ENCODE results near the gene PBRM1.

Gene PBRM1

GRCh38 chr3:52504977-52505376 is 180.7 kb downstream of the PBRM1 start:
- H3K27ac ChIP-seq, result no peak overlapping the region
- no peak for TF ChIP-seq CTCF (IDR thresholded peaks at IDR 0.05)
- H3K27me3 ChIP-seq (ENCODE audit: control insufficient read depth, insufficient read depth, low read length), result no peaks in the 10 kb centered on the region
- no peaks in the 10 kb centered on the region for H3K79me2 ChIP-seq
- H3K4me2 ChIP-seq (ENCODE audit: low read length), result no peak overlapping the region
- H3K9ac ChIP-seq, result no peak overlapping the region
- no peak overlapping the region for H2AFZ ChIP-seq
- H3K4me1 ChIP-seq, result no peaks in the 10 kb centered on the region
- no peak overlapping the region for H3K4me3 ChIP-seq (ENCODE audit: low read depth, low read length)
- no peaks in the 10 kb centered on the region for H3K36me3 ChIP-seq (ENCODE audit: control insufficient read depth, insufficient read depth, low read length)
- H3K9me3 ChIP-seq (ENCODE audit: control insufficient read depth, low read length), result no peaks in the 10 kb centered on the region

- Histone ChIP-seq H3K36me3 (ENCODE audit: control insufficient read depth, insufficient read depth, low read length) (no peaks in the 10 kb centered on the region), H3K4me3 (ENCODE audit: low read depth, low read length) (no peak overlapping the region), H3K4me2 (ENCODE audit: low read length) (no peak overlapping the region), H3K27me3 (ENCODE audit: control insufficient read depth, insufficient read depth, low read length) (no peaks in the 10 kb centered on the region), H3K4me1 (no peaks in the 10 kb centered on the region), H3K9ac (no peak overlapping the region), H3K9me3 (ENCODE audit: control insufficient read depth, low read length) (no peaks in the 10 kb centered on the region), H2AFZ (no peak overlapping the region), H3K79me2 (no peaks in the 10 kb centered on the region), H3K27ac (no peak overlapping the region)
- TF ChIP-seq CTCF (IDR thresholded peaks at IDR 0.05), result no peak
Observed at GRCh38 chr3:52503788-52504424, 181.8 kb downstream of the PBRM1 start.

- H3K79me2 ChIP-seq, result no peaks in the 10 kb centered on the region
- no peak overlapping the region for H2AFZ ChIP-seq
- H3K4me3 ChIP-seq (ENCODE audit: low read depth, low read length), result no peak overlapping the region
- H3K36me3 ChIP-seq (ENCODE audit: control insufficient read depth, insufficient read depth, low read length), result no peaks in the 10 kb centered on the region
- H3K27me3 ChIP-seq (ENCODE audit: control insufficient read depth, insufficient read depth, low read length), result no peaks in the 10 kb centered on the region
- H3K4me1 ChIP-seq, result no peaks in the 10 kb centered on the region
- no peaks in the 10 kb centered on the region for H3K9me3 ChIP-seq (ENCODE audit: control insufficient read depth, low read length)
- H3K27ac ChIP-seq, result no peak overlapping the region
- no peak overlapping the region for H3K4me2 ChIP-seq (ENCODE audit: low read length)
- TF ChIP-seq CTCF (IDR thresholded peaks at IDR 0.05), result no peak
- no peak overlapping the region for H3K9ac ChIP-seq
Observed at GRCh38 chr3:52502808-52503350, 182.8 kb downstream of the PBRM1 start.

- TF ChIP-seq CTCF (IDR thresholded peaks at IDR 0.05), result no peak
- no peaks in the 10 kb centered on the region for H3K9me3 ChIP-seq (ENCODE audit: control insufficient read depth, low read length)
- H3K4me1 ChIP-seq, result no peaks in the 10 kb centered on the region
- H3K79me2 ChIP-seq, result no peaks in the 10 kb centered on the region
- no peaks in the 10 kb centered on the region for H3K27me3 ChIP-seq (ENCODE audit: control insufficient read depth, insufficient read depth, low read length)
- no peak overlapping the region for H3K4me3 ChIP-seq (ENCODE audit: low read depth, low read length)
- no peak overlapping the region for H3K9ac ChIP-seq
- no peak overlapping the region for H3K27ac ChIP-seq
- no peak overlapping the region for H3K4me2 ChIP-seq (ENCODE audit: low read length)
- H3K36me3 ChIP-seq (ENCODE audit: control insufficient read depth, insufficient read depth, low read length), result no peaks in the 10 kb centered on the region
- H2AFZ ChIP-seq, result no peak overlapping the region
Observed at GRCh38 chr3:52502001-52502400, 183.7 kb downstream of the PBRM1 start.

- Histone ChIP-seq H3K4me1 (no peaks in the 10 kb centered on the region), H3K9me3 (ENCODE audit: control insufficient read depth, low read length) (no peaks in the 10 kb centered on the region), H3K9ac (no peak overlapping the region), H3K36me3 (ENCODE audit: control insufficient read depth, insufficient read depth, low read length) (no peaks in the 10 kb centered on the region), H3K27ac (no peak overlapping the region), H2AFZ (no peak overlapping the region), H3K79me2 (no peaks in the 10 kb centered on the region), H3K4me3 (ENCODE audit: low read depth, low read length) (no peak overlapping the region), H3K27me3 (ENCODE audit: control insufficient read depth, insufficient read depth, low read length) (no peaks in the 10 kb centered on the region), H3K4me2 (ENCODE audit: low read length) (no peak overlapping the region)
- no peak for TF ChIP-seq CTCF (IDR thresholded peaks at IDR 0.05)
Observed at GRCh38 chr3:52501046-52501445, 184.7 kb downstream of the PBRM1 start.

Data from parathyroid adenoma (tissue), 2 donors.